ENCODE data around the gene INO80C.

Gene INO80C

GRCh38 chr18:35485852-35486251, 11.9 kb downstream of the INO80C start:
- TF ChIP-seq CTCF (IDR thresholded peaks at IDR 0.05; ENCODE audit: low read depth, low read length) (no peak), EZH2phosphoT487 (IDR thresholded peaks at IDR 0.05; ENCODE audit: low read depth) (no peak)
- Histone ChIP-seq H3K4me1 (ENCODE audit: low read length) (peaks cover 10% of the 10 kb centered on the region), H3K79me2 (ENCODE audit: low read length) (peaks cover 9% of the 10 kb centered on the region), H2AFZ (ENCODE audit: low read depth, low read length) (no peak overlapping the region), H3K4me3 (ENCODE audit: low read length) (no peak overlapping the region), H3K36me3 (replicated peaks; ENCODE audit: low read depth, low read length) (no peaks in the 10 kb centered on the region), H4K20me1 (ENCODE audit: insufficient read depth, low read length) (no peaks in the 10 kb centered on the region), H3K4me2 (ENCODE audit: low read length) (no peak overlapping the region), H3K9ac (ENCODE audit: low read length) (no peak overlapping the region), H3K27ac (ENCODE audit: low read length) (no peak overlapping the region), H3K27me3 (ENCODE audit: low read depth, low read length) (no peaks in the 10 kb centered on the region), H3K9me3 (ENCODE audit: insufficient read depth, low read length) (no peaks in the 10 kb centered on the region)

DNA sequence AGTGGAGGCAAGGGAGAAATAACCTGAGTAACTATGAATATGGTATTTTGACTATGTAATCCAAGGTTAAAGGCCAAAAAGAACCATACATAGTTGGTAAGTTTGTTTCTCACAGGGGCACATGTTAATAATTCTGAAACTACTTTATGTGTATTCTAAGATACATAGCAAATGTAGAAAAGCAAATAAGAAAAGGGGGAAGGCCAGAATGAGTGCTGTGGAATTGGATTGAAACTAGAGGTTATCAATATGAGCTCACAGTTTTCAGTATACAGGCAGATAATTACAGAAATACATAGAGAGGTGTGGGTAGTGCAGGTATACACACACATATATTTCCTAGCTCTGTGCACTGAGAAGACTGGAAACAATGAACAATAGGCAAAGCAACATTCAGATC, 13.7 kb downstream of the INO80C start:
- Histone ChIP-seq H4K20me1 (ENCODE audit: insufficient read depth, low read length) (no peaks in the 10 kb centered on the region), H2AFZ (ENCODE audit: low read depth, low read length) (no peak overlapping the region), H3K9ac (ENCODE audit: low read length) (no peak overlapping the region), H3K79me2 (ENCODE audit: low read length) (peaks cover 6% of the 10 kb centered on the region; the same call in 1 of the 2 replicates), H3K4me1 (ENCODE audit: low read length) (peaks cover 10% of the 10 kb centered on the region), H3K9me3 (ENCODE audit: insufficient read depth, low read length) (no peaks in the 10 kb centered on the region), H3K36me3 (replicated peaks; ENCODE audit: low read depth, low read length) (no peaks in the 10 kb centered on the region), H3K27me3 (ENCODE audit: low read depth, low read length) (no peaks in the 10 kb centered on the region), H3K4me2 (ENCODE audit: low read length) (no peak overlapping the region; the same call in 1 of the 2 replicates), H3K4me3 (ENCODE audit: low read length) (no peak overlapping the region), H3K27ac (ENCODE audit: low read length) (no peak overlapping the region)
- no peak for TF ChIP-seq CTCF (IDR thresholded peaks at IDR 0.05; ENCODE audit: low read depth, low read length)
- no peak for TF ChIP-seq EZH2phosphoT487 (IDR thresholded peaks at IDR 0.05; ENCODE audit: low read depth)

DNA sequence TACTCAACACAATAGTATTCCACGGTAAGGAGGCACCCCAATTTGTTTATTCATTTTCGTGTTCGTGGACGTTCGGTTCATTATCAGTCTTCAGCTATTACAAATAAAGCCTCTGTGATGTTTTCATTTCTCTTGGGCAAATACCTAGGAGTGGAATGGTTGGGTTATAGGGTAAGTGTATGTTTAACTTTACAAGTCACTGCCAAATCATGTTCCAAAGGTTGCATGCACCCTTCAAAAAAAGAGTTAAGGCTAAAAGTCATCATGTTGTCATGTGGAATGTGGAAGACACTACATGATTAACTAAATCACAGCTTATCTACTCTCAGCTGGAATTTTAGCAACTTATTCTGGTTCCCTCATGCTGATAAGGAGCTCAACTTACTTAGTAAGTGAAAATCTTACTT, 15.8 kb downstream of the INO80C start:
- peaks cover 10% of the 10 kb centered on the region for H3K4me1 ChIP-seq (ENCODE audit: low read length)
- no peaks in the 10 kb centered on the region for H3K9me3 ChIP-seq (ENCODE audit: insufficient read depth, low read length)
- H3K27me3 ChIP-seq (ENCODE audit: low read depth, low read length): no peaks in the 10 kb centered on the region
- peaks cover 6% of the 10 kb centered on the region; the same call in 1 of the 2 replicates for H3K79me2 ChIP-seq (ENCODE audit: low read length)
- no peak for TF ChIP-seq EZH2phosphoT487 (IDR thresholded peaks at IDR 0.05; ENCODE audit: low read depth)
- no peak overlapping the region for H3K9ac ChIP-seq (ENCODE audit: low read length)
- H3K4me2 ChIP-seq (ENCODE audit: low read length): no peak overlapping the region
- no peak overlapping the region for H3K4me3 ChIP-seq (ENCODE audit: low read length)
- H3K36me3 ChIP-seq (replicated peaks; ENCODE audit: low read depth, low read length): no peaks in the 10 kb centered on the region
- no peaks in the 10 kb centered on the region for H4K20me1 ChIP-seq (ENCODE audit: insufficient read depth, low read length)
- H3K27ac ChIP-seq (ENCODE audit: low read length): no peak overlapping the region
- no peak overlapping the region for H2AFZ ChIP-seq (ENCODE audit: low read depth, low read length)

- H4K20me1 ChIP-seq (ENCODE audit: insufficient read depth, low read length): no peaks in the 10 kb centered on the region
- H3K36me3 ChIP-seq (replicated peaks; ENCODE audit: low read depth, low read length): no peaks in the 10 kb centered on the region
- peaks cover 6% of the 10 kb centered on the region; the same call in 1 of the 2 replicates for H3K79me2 ChIP-seq (ENCODE audit: low read length)
- no peak overlapping the region for H3K9ac ChIP-seq (ENCODE audit: low read length)
- H3K27ac ChIP-seq (ENCODE audit: low read length): no peak overlapping the region
- no peak overlapping the region for H3K4me2 ChIP-seq (ENCODE audit: low read length)
- no peaks in the 10 kb centered on the region for H3K9me3 ChIP-seq (ENCODE audit: insufficient read depth, low read length)
- peaks cover 10% of the 10 kb centered on the region for H3K4me1 ChIP-seq (ENCODE audit: low read length)
- no peak overlapping the region for H2AFZ ChIP-seq (ENCODE audit: low read depth, low read length)
- TF ChIP-seq EZH2phosphoT487 (IDR thresholded peaks at IDR 0.05; ENCODE audit: low read depth) (no peak), CTCF (IDR thresholded peaks at IDR 0.05; ENCODE audit: low read depth, low read length) (no peak)
- H3K27me3 ChIP-seq (ENCODE audit: low read depth, low read length): no peaks in the 10 kb centered on the region
- no peak overlapping the region for H3K4me3 ChIP-seq (ENCODE audit: low read length)
Observed at GRCh38 chr18:35479911-35480586, 17.7 kb downstream of the INO80C start.
